ENCODE results near the gene PLD6.

- TF ChIP-seq POLR2AphosphoS5 (IDR thresholded peaks at IDR 0.05; ENCODE audit: low read depth, low read length) (no peak), CTCF (IDR thresholded peaks at IDR 0.05) (no peak), SIN3A (IDR thresholded peaks at IDR 0.05; ENCODE audit: borderline replicate concordance, insufficient read depth, low read depth, low read length) (no peak), REST (IDR thresholded peaks at IDR 0.05; ENCODE audit: insufficient read depth in 1 of 2, low read depth in 2 of 2, low read length in 1 of 2) (no peak), TCF7L2 (IDR thresholded peaks at IDR 0.05; ENCODE audit: low read depth, low read length) (no peak)
Measured at GRCh38 chr17:17177176-17177575, 29.0 kb downstream of the PLD6 start.
